K562 (cell line): Measurements from ENCODE around the gene KIAA0319L. TPM values are rescaled to one million over a fixed set of nuclear protein-coding genes. Genes with fewer than 3 reads are reported as not detected.
A peak's percentile ranks its signal among the peaks of the same experiment; 100 is the strongest.

Source experiments
- ATAC-seq: fragments of 200-7000 bp; cut with Tn5 transposase; 3 replicates; pipeline ENCODE4 v1.9.1; 2020; ENCODE audit warnings: moderate library complexity
- BruUV-seq: library from RNA; stranded (reverse); fragments of 400-500 nt; replicated peaks from 2 replicates; lab custom pipeline; 2021; lab: Mats Ljungman, UMichigan
- CTCF ChIA-PET: fragments of 300-600 bp; formaldehyde crosslinking; extraction: SDS; loops from one replicate; lab custom pipeline; 2021; ENCODE audit warnings: low intra/inter-chr PET ratio; lab: Yijun Ruan, JAX
- POLR2A ChIA-PET: fragments of 300-600, 350-650 bp; sonication (Branson Sonifier 250); formaldehyde crosslinking; extraction: SDS; loops from one replicate; lab custom pipeline; 2021; ENCODE audit warnings: antibody characterized with exemption, inconsistent platforms; lab: Yijun Ruan, JAX
- DNase-seq, 4 experiments: peaks; one replicate each; pipeline versions ENCODE4 v3.0.0 to v3.0.0-alpha.2; 2011 to 2018; ENCODE audit warnings: low spot score in 3 of 4, mixed read lengths in 3 of 4; ENCODE audit errors: extremely low read depth in 1 of 4
- FAIRE-seq: peaks from 2 replicates; lab custom pipeline; 2011; peaks lifted over from hg19 to GRCh38; lab: Jason Lieb, UNC
- H2AFZ ChIP-seq: 2 replicates; pipeline ENCODE4 v1.6.0; 2011; ENCODE audit warnings: low read depth, low read length, control low read depth, inconsistent platforms
- H3K27ac ChIP-seq: fragments of 200-600 bp; 3 replicates; pipeline ENCODE4 v1.8.0; 2011; ENCODE audit warnings: low read depth, mild to moderate bottlenecking, control low read depth, inconsistent platforms, low read length, moderate library complexity, mixed read lengths; ENCODE audit errors: extremely low read depth
- H3K27me3 ChIP-seq, 2 experiments: fragments of 300-600 bp in 1 of 2; 2 replicates in 1 of 2; 3 replicates in 1 of 2; pipeline versions ENCODE4 v1.6.0 to v1.8.0; 2011; ENCODE audit warnings: inconsistent platforms in 2 of 2, low read length in 2 of 2, mild to moderate bottlenecking in 1 of 2, mixed read lengths in 1 of 2, moderate library complexity in 1 of 2; ENCODE audit not compliant: control insufficient read depth in 2 of 2, insufficient read depth in 2 of 2
- H3K36me3 ChIP-seq: fragments of 300-600 bp; 3 replicates; pipeline ENCODE4 v1.8.0; 2011; ENCODE audit warnings: mild to moderate bottlenecking, low read length, inconsistent platforms; ENCODE audit not compliant: control insufficient read depth, insufficient read depth
- H3K4me1 ChIP-seq, 2 experiments: fragments of 200-600 bp in 1 of 2; replicated peaks in 1 of 2; 2 replicates in 1 of 2; 3 replicates in 1 of 2; pipeline versions ENCODE4 v1.5.1 to v1.8.0; 2011; ENCODE audit warnings: inconsistent platforms in 2 of 2, low read length in 2 of 2, mild to moderate bottlenecking in 1 of 2, mixed read lengths in 1 of 2, moderate library complexity in 1 of 2; ENCODE audit not compliant: control insufficient read depth in 2 of 2, insufficient read depth in 2 of 2
- H3K4me2 ChIP-seq: 2 replicates; pipeline ENCODE4 v1.6.1; 2011; ENCODE audit warnings: low read length, control low read depth, inconsistent platforms, mixed read lengths; ENCODE audit not compliant: insufficient read depth
- H3K4me3 ChIP-seq: fragments of 200-600 bp; sonication (generic), shearing (Covaris generic); 2 replicates; pipeline ENCODE4 v1.5.1; 2016; ENCODE audit warnings: control low read depth, inconsistent platforms
- H3K79me2 ChIP-seq: fragments of 200-600 bp; 3 replicates; pipeline ENCODE4 v1.8.0; 2011; ENCODE audit warnings: low read length, inconsistent platforms; ENCODE audit not compliant: control insufficient read depth, insufficient read depth
- H3K9ac ChIP-seq, 2 experiments: 2 replicates each; pipeline versions ENCODE4 v1.6.0 to v1.6.1; 2011; ENCODE audit warnings: low read depth in 2 of 2, low read length in 2 of 2, control low read depth in 1 of 2, inconsistent platforms in 1 of 2, mild to moderate bottlenecking in 1 of 2, mixed read lengths in 1 of 2; ENCODE audit not compliant: insufficient read depth in 1 of 2
- H3K9me1 ChIP-seq: one replicate; pipeline ENCODE4 v1.6.0; 2011; ENCODE audit warnings: inconsistent platforms, mild to moderate bottlenecking, low read length, moderate library complexity; ENCODE audit not compliant: control insufficient read depth, insufficient read depth
- H3K9me3 ChIP-seq: replicated peaks from 2 replicates; pipeline ENCODE4 v1.5.1; 2011; ENCODE audit warnings: low read depth, low read length, inconsistent platforms; ENCODE audit not compliant: control insufficient read depth, insufficient read depth
- H4K20me1 ChIP-seq: replicated peaks from 2 replicates; pipeline ENCODE4 v1.6.1; 2011; ENCODE audit warnings: low read length, inconsistent platforms, mixed read lengths; ENCODE audit not compliant: control insufficient read depth, insufficient read depth
- ADNP ChIP-seq: fragments of 200-800 bp; sonication (Bioruptor generic); IDR thresholded peaks from 2 replicates; pipeline ENCODE4 v1.6.1; 2016; ENCODE audit warnings: missing genetic modification characterization, missing compliant biosample characterization
- BHLHE40 ChIP-seq: IDR thresholded peaks from 2 replicates; pipeline ENCODE4 v1.6.1; 2011; ENCODE audit warnings: low read length, improper control_type of control experiment
- HNRNPL ChIP-seq: fragments of 200-400 bp; formaldehyde crosslinking; IDR thresholded peaks from 2 replicates; pipeline ENCODE4 v1.6.1; 2017; ENCODE audit warnings: low read depth, mild to moderate bottlenecking, low read length
- RBFOX2 ChIP-seq: fragments of 200-400 bp; formaldehyde crosslinking; IDR thresholded peaks from 2 replicates; pipeline ENCODE4 v1.6.1; 2017; ENCODE audit warnings: low read depth, mild to moderate bottlenecking, low read length, moderate library complexity
- RBM22 ChIP-seq: fragments of 200-400 bp; formaldehyde crosslinking; IDR thresholded peaks from 2 replicates; pipeline ENCODE4 v1.6.1; 2018; ENCODE audit warnings: low read length, low read depth; ENCODE audit not compliant: poor library complexity, severe bottlenecking
- SMARCA5 ChIP-seq: fragments of 450-650 bp; IDR thresholded peaks from 2 replicates; pipeline ENCODE4 v1.6.1; 2016
- WGBS: fragments of 100-300 bp; shearing (Covaris generic); methylation state at CpG from one replicate; pipeline ENCODE4 v1.1.6; 2016; ENCODE audit warnings: low coverage, mixed read lengths; ENCODE audit not compliant: insufficient coverage; ENCODE audit errors: missing lambda C conversion rate; 5-methylcytosine and 5-hydroxymethylcytosine counted together
- in situ Hi-C: fragments of 300-500 bp; cut with MboI; formaldehyde crosslinking; loops from 4 replicates; pipeline ENCODE4 v1.15.0; 2018; ENCODE audit warnings: inconsistent platforms, mixed read lengths
- intact Hi-C: fragments of 100-400 bp; cut with micrococcal nuclease; formaldehyde crosslinking; loops from 2 replicates; pipeline ENCODE4 v1.14.2; 2022
- polyA plus RNA-seq, 8 experiments: library from polyadenylated mRNA; depleted of rRNA in 4 of 8; stranded (reverse) in 5 of 8; unstranded in 3 of 8; fragments of >200 nt; fragmentation: Nextera tagmentation in 2 of 8; fragmentation: Illumina TruSeq in 1 of 8; extraction: Ambion mirVana in 2 of 8; extraction: Trizol in 1 of 8; gene quantifications; 2 replicates each; pipeline versions ENCODE4 v1.2.1 to v1.2.3, GENCODE V29; 2011 to 2014; ENCODE audit warnings: inconsistent platforms in 1 of 8, missing spikeins in 1 of 8
- total RNA-seq, 7 experiments: library from RNA; depleted of rRNA in 6 of 7; stranded (reverse); fragments of >200 nt in 6 of 7; fragmentation: Illumina TruSeq in 2 of 7; extraction: Trizol in 2 of 7; gene quantifications; 2 replicates each; pipeline versions ENCODE4 v1.2.1 to v1.2.3, GENCODE V29; 2011 to 2021; ENCODE audit warnings: low replicate concordance in 1 of 7
- TF ChIP-seq, protein P1 (sequence below): conservative IDR thresholded peaks from 2 replicates; pipeline ENCODE4 v1.6.1; 2011; ENCODE audit warnings: low read depth, mild to moderate bottlenecking, low read length; ENCODE audit not compliant: control insufficient read depth
- TF ChIP-seq, protein P2 (sequence below): fragments of 250-450 bp; sonication (Bioruptor Pico); IDR thresholded peaks from 2 replicates; pipeline ENCODE4 v1.9.0; 2021; ENCODE audit warnings: mild to moderate bottlenecking, inconsistent platforms
- TF ChIP-seq, protein P3 (sequence below), 2 experiments: fragments of 450-650 bp in 1 of 2; IDR thresholded peaks; 2 replicates each; pipeline ENCODE4 v1.6.1; 2011 to 2017; ENCODE audit warnings: low read depth in 2 of 2, antibody characterized with exemption in 1 of 2, borderline replicate concordance in 1 of 2, low read length in 1 of 2, mild to moderate bottlenecking in 1 of 2, mixed read lengths in 1 of 2; ENCODE audit not compliant: control insufficient read depth in 1 of 2

The KIAA0319L gene
- total and polyA plus RNA-seq, 9 of the 15 experiments (the other 6 are each of a cell fraction or from before 2014, with no cell fraction given), result 2.4 to 51.7 (median 27.4) TPM

DNA sequence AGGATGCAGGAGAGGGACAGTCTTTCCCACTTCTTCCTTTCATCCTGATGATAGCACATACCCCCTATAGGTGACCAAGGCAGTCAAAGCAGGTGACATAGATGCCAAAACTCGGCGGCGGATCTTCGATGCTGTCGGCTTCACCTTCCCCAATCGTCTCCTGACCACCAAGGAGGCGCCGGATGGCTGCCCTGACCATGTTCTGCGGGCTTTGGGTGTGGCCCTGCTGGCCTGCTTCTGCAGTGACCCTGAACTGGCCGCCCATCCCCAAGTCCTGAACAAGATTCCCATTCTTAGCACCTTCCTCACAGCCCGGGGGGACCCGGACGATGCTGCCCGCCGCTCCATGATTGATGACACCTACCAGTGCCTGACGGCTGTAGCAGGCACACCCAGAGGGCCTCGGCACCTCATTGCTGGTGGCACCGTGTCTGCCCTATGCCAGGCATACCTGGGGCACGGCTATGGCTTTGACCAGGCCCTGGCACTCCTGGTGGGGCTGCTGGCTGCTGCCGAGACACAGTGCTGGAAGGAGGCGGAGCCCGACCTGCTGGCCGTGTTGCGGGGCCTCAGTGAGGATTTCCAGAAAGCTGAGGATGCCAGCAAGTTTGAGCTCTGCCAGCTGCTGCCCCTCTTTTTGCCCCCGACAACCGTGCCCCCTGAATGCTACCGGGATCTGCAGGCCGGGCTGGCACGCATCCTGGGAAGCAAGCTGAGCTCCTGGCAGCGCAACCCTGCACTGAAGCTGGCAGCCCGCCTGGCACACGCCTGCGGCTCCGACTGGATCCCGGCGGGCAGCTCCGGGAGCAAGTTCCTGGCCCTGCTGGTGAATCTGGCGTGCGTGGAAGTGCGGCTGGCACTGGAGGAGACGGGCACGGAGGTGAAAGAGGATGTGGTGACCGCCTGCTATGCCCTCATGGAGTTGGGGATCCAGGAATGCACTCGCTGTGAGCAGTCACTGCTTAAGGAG, 3.3 kb upstream of the KIAA0319L start:
- Histone ChIP-seq H3K4me2 (no peak overlapping the region), H4K20me1 (peaks cover 18% of the 10 kb centered on the region; the same call in 1 of the 2 replicates), H3K9ac (no peak overlapping the region), H3K79me2 (peaks cover 28% of the 10 kb centered on the region), H3K4me3 (no peak overlapping the region), H3K4me1 (peaks cover 6 to 43% of the 10 kb centered on the region in 2 experiments), H3K36me3 (peaks cover 52% of the 10 kb centered on the region; the same call in 2 of the 3 replicates), H3K27me3 (no peaks in the 10 kb centered on the region), H3K27ac (no peak overlapping the region), H2AFZ (no peak overlapping the region), H3K9me3 (no peaks in the 10 kb centered on the region), H3K9me1 (no peaks in the 10 kb centered on the region)
- BruUV-seq, result no TSS peak
- intact Hi-C loops, result loop anchor here (5.0 kb wide), 1 partner anchor 358 kb away; no protein-coding TSS in a partner anchor
- CTCF ChIA-PET, result no interaction called here
- WGBS, result 90% methylated on average over 41 of the region's 44 CpGs
- POLR2A ChIA-PET, result interaction anchor here (0.6 to 1.5 kb wide), 4 partner anchors 8 to 582 kb away, joined by 3 to 10 read pairs (median 4); partner anchors contain the start of gene CLSPN
- no peak for FAIRE-seq
- no peak for DNase-seq
- no peak for ATAC-seq
- TF ChIP-seq ADNP (no peak), HNRNPL (0 out of 2 replicates have a peak, but pooled peaks have one; percentile 40), RBM22 (no peak), RBFOX2 (peak; percentile 50), BHLHE40 (no peak), SMARCA5 (no peak)
- TF ChIP-seq, protein P1, sequence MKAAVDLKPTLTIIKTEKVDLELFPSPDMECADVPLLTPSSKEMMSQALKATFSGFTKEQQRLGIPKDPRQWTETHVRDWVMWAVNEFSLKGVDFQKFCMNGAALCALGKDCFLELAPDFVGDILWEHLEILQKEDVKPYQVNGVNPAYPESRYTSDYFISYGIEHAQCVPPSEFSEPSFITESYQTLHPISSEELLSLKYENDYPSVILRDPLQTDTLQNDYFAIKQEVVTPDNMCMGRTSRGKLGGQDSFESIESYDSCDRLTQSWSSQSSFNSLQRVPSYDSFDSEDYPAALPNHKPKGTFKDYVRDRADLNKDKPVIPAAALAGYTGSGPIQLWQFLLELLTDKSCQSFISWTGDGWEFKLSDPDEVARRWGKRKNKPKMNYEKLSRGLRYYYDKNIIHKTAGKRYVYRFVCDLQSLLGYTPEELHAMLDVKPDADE, result no peak
- TF ChIP-seq, protein P2, sequence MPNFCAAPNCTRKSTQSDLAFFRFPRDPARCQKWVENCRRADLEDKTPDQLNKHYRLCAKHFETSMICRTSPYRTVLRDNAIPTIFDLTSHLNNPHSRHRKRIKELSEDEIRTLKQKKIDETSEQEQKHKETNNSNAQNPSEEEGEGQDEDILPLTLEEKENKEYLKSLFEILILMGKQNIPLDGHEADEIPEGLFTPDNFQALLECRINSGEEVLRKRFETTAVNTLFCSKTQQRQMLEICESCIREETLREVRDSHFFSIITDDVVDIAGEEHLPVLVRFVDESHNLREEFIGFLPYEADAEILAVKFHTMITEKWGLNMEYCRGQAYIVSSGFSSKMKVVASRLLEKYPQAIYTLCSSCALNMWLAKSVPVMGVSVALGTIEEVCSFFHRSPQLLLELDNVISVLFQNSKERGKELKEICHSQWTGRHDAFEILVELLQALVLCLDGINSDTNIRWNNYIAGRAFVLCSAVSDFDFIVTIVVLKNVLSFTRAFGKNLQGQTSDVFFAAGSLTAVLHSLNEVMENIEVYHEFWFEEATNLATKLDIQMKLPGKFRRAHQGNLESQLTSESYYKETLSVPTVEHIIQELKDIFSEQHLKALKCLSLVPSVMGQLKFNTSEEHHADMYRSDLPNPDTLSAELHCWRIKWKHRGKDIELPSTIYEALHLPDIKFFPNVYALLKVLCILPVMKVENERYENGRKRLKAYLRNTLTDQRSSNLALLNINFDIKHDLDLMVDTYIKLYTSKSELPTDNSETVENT (CRISPR knock-in tag), result 0 out of 2 replicates have a peak, but pooled peaks have one; percentile 32
- TF ChIP-seq, protein P3, sequence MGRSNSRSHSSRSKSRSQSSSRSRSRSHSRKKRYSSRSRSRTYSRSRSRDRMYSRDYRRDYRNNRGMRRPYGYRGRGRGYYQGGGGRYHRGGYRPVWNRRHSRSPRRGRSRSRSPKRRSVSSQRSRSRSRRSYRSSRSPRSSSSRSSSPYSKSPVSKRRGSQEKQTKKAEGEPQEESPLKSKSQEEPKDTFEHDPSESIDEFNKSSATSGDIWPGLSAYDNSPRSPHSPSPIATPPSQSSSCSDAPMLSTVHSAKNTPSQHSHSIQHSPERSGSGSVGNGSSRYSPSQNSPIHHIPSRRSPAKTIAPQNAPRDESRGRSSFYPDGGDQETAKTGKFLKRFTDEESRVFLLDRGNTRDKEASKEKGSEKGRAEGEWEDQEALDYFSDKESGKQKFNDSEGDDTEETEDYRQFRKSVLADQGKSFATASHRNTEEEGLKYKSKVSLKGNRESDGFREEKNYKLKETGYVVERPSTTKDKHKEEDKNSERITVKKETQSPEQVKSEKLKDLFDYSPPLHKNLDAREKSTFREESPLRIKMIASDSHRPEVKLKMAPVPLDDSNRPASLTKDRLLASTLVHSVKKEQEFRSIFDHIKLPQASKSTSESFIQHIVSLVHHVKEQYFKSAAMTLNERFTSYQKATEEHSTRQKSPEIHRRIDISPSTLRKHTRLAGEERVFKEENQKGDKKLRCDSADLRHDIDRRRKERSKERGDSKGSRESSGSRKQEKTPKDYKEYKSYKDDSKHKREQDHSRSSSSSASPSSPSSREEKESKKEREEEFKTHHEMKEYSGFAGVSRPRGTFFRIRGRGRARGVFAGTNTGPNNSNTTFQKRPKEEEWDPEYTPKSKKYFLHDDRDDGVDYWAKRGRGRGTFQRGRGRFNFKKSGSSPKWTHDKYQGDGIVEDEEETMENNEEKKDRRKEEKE (IDR thresholded peaks at IDR 0.05; ENCODE audit: borderline replicate concordance in 1 of 2, control insufficient read depth in 1 of 2, low read depth in 2 of 2, low read length in 1 of 2), result no peak
- in situ Hi-C loops, result loop anchor here (5.0 to 10.0 kb wide), 2 partner anchors 113 to 356 kb away; no protein-coding TSS in a partner anchor
